LNCaP clone FGC (cell line): ENCODE data around the gene UBAC2.

Experiments used
- DNase-seq: peaks from one replicate; pipeline ENCODE4 v3.0.0-alpha.2; 2011; ENCODE audit warnings: low read depth
- H3K4me3 ChIP-seq: 2 replicates; pipeline ENCODE4 v1.5.1; 2011; ENCODE audit warnings: mild to moderate bottlenecking, low read depth, low read length, control low read depth
- TF ChIP-seq, protein P1 (sequence below): IDR thresholded peaks from 2 replicates; pipeline ENCODE4 v1.5.1; 2012; ENCODE audit warnings: mild to moderate bottlenecking; ENCODE audit not compliant: control insufficient read depth, insufficient read depth; ENCODE audit errors: extremely low read depth

UBAC2 gene

DNA sequence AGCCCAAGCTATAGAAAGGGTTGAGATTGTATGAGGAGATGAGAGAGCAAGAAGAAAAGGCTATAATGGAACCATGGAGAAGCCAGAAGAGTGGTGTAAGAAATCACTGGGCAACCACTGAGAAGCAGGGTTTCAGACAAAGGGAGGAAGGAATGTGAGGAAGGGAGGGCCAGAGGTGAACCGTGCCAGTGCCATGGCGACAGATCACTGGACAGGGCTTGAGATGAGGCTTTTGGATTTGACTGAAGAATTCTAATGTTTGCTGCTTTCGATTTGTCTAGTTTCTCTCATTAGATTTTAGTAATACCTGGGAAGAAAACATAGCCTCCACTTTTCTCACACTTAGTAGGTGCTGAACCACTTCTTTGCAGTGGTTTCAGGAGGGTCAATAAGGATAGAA, 112.8 kb downstream of the UBAC2 start:
- DNase-seq = no peak
- TF ChIP-seq, protein P1, sequence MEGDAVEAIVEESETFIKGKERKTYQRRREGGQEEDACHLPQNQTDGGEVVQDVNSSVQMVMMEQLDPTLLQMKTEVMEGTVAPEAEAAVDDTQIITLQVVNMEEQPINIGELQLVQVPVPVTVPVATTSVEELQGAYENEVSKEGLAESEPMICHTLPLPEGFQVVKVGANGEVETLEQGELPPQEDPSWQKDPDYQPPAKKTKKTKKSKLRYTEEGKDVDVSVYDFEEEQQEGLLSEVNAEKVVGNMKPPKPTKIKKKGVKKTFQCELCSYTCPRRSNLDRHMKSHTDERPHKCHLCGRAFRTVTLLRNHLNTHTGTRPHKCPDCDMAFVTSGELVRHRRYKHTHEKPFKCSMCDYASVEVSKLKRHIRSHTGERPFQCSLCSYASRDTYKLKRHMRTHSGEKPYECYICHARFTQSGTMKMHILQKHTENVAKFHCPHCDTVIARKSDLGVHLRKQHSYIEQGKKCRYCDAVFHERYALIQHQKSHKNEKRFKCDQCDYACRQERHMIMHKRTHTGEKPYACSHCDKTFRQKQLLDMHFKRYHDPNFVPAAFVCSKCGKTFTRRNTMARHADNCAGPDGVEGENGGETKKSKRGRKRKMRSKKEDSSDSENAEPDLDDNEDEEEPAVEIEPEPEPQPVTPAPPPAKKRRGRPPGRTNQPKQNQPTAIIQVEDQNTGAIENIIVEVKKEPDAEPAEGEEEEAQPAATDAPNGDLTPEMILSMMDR = no peak
- no peak overlapping the region for H3K4me3 ChIP-seq

DNA sequence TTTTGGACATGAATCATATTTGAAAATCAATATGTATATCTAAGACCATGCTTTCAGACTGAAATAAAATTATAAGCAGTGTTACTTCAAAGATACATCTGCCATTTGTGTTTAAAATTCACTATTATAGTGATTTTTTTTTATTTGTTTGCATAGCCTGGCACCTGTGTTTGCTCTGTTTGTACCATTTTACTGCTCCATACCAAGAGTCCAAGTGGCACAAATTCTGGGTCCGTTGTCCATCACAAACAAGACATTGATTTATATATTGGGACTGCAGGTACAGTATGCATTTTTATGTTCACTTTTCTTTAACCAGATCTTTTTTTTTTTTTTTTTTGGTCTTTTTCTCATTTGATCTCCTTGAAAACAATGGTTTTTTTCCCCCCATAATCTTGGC, 113.3 kb downstream of the UBAC2 start:
- TF ChIP-seq, protein P1 = no peak
- DNase-seq = peak; percentile 47
- no peak overlapping the region for H3K4me3 ChIP-seq

DNA sequence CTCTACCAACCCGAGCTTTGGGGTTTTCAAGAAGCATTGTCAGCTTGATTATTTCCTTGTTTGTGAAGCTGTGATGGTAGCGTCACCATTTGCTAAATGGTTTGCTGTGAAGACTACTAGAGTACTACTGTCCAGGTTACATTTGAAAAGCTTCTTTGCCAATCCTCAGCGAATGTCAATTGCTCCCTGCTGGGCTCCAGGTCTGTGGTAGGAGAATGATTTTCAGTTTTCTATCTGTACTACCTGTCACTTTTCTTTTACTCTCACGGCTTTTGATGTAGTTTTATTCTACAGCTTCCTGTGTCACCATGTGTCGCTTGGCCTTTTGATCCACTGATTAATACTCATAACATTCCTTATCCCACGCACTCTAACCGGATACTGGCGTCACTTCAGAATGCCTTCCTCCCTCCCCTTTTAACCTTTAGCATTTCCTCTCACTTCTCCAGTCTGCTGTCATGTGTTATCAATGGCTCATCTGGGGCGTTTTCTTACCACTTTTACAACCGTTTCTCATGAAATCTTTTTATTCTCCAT, 114.1 kb downstream of the UBAC2 start:
- DNase-seq = no peak
- TF ChIP-seq, protein P1 = no peak
- H3K4me3 ChIP-seq = no peak overlapping the region

DNA sequence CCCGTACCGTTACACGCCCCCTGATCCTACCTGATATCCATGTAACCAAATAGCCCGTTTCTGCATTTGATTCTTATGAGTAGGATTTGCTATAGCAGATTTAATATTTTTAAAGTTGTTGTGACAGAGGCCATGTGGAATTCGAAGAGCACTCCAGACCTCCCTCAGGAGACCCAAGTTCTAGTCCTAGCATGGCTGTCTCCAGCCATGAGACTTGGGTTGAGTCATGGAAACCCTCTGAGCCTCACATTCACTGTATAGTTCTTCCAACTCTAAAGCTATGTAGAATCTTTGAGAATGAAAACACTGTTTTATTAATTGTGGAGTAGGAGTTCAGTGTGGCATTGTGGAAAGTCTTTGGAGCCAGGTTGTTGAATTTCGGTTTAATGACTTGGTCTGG, 114.5 kb downstream of the UBAC2 start:
- TF ChIP-seq, protein P1 = no peak
- H3K4me3 ChIP-seq = no peak overlapping the region
- DNase-seq = no peak

DNA sequence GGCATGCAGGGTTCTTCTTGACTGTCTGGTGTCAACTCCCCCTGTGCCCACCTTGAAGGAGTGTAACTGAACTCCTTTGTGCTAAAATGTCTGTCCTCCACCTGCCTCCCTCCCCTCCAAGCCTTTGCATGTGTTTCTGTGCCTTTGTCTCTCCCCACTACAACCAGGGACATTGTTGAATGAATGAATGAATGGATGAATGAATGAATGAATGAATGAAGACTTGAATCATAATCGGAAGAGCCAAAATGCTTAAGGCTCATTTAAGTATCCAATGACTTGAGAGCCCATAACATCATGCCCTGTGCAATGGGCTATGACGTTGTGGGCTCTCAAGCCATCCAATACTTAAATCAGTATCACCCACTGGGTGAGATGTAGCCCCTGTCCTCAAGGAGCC, 115.6 kb downstream of the UBAC2 start:
- TF ChIP-seq, protein P1 = no peak
- no peak overlapping the region for H3K4me3 ChIP-seq
- DNase-seq = no peak

DNA sequence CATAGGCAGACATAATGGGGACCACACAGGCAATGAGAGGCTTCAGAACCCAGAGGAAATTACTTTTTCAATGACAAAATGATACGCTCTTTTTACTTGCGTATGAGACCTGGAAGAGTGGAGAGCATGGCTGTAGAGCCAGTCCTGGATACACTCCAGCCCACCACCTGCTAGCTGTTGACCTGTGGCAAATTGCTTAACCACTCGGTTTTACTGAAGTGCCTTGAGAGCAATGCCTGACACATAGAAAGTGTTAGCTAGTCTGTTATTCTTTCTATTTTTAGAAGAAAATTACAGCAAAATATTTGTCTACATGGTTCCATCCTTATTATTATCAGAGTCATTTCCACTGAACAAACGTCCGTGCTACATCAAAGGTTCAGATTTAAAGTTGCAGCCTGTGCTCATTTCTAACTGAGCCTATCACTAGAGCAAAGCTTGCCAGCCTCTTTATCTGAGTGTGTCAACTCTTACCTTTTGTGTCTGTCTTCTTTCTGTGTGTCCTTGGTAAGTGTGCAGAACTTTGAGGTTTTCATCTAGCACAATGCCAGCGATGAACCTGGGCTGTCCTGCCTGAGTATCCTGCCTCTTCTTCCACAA, 116.1 kb downstream of the UBAC2 start:
- DNase-seq = no peak
- TF ChIP-seq, protein P1 = no peak
- H3K4me3 ChIP-seq = no peak overlapping the region
